GM19395 (cell line): ENCODE data around the gene MYL6.

ENCODE experiments used
- ATAC-seq: cut with Tn5 transposase; IDR thresholded peaks from one replicate; pipeline ENCODE4 v1.9.1; 2021; ENCODE audit warnings: mild to moderate bottlenecking, moderate library complexity; ENCODE audit not compliant: unreplicated experiment

Gene MYL6

DNA sequence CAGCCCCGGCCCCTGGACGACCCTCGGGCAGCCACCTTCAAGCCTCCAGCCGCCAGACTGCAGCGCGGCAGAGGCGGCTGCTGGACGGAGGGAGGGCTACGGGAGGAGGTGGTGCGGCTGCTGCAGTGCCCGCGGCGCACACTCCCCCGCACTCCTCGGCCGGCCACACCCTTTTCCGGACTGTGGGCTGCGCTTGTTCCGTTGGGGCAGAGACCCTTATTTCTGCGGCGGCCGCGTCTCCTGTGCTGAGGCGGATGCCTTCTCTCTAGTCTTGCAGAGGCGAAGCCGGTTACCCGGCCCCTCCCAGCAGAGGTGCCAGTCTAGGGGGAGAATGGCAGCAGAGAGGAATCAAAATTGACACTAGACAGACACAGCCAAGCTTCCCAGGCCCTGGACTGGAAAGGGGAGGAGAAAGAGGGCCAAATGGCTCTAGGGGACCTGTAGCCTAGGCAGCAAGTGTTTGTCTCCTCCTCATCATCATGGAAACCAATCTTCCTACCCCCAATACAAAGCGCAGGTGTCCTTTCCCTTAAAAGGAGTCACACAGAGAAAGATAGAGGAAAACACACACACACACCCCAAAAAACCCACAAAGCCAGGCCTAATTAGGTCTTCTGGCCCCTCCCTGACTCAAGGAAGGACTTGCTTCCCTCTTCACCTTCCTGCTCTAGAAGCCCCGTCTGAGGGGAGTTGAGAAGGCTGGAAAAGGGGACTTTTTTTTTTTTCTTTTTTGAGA is 28.8 kb upstream of the MYL6 start:
- ATAC-seq, result peak; percentile 29

DNA sequence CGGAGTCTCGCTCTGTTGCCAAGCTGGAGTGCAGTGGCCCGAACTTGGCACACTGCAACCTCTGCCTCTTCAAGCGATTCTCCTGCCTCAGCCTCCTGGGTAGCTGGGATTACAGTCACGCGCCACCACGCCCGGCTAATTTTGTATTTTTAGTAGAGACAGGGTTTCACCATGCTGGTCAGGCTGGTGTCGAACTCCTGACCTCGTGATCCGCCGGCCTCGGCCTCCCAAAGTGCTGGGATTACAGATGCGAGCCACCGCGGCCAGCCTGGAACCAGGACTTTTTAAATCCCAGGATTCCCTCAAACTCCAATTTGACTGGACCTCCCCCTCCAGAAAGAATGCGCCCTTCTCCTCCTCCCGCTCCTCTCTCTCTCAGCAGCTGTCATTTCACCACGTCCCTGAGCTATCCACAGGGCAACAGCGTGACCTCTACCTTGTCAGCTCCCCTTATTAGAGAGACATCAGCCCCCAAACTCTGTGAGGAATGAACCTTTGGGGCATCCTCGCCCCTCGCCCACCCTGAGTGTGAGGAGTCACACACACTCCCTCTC is 28.1 kb upstream of the MYL6 start:
- no peak for ATAC-seq

DNA sequence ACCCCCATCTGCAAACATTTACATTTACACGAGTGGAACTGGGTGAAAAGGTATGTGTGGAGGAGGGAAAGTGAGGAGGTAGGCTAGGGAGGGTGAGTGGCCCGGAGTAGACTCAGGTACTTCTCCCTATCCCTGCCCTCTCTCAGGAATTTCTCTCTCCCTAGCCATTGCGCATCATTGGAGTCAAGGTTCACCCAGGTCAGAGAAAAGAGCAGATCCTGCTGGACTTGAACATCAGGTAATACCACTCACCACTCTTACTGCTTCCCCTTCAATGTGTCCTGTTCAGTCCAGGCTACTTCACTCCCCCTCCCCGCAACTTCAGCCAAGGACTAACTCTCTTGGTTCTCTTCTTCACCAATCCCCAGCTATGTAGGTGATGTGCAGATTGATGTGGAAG is 27.3 kb upstream of the MYL6 start:
- no peak for ATAC-seq

DNA sequence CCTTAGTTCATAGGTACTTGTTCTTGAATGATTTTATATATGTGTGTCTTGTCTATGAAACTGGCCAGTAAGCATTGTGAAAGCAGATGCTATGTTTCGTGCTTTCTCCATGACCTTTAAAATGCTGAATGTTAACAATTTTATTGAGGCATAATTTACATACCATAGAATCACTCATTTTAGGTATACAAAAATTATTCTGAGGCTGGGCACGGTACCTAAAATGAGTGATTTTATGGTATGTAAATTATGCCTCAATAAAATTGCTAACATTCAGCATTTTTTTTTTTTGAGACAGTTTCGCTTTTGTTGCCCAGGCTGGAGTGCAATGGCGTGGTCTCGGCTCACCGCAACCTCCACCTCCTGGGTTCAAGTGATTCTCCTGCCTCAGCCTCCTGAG is 23.3 kb upstream of the MYL6 start:
- no peak for ATAC-seq

DNA sequence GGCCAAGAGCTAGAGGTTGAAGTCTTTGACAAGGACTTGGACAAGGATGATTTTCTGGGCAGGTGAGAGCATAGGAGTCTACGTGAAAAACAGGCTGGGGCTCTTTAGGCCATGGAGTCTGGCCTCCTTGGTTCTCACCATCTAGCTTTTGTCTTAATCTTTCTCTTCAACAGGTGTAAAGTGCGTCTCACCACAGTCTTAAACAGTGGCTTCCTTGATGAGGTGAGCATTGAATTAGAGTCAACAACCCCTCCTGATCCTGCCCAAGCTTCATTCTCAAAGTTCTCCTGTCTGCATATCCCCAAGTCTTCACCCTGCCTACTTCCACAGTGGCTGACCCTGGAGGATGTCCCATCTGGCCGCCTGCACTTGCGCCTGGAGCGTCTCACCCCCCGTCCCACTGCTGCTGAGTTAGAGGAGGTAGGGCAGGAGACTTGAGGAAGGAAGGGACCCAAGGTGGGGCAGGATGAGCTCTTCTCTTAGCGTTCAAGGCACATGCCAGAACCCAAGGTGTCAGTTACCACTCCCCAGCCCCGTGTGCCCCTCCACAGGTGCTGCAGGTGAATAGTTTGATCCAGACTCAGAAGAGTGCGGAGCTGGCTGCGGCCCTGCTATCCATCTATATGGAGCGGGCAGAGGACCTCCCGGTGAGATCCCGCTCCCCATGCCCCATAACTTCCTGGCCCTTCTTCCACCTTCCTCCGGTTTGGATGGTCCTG is 20.1 kb upstream of the MYL6 start:
- ATAC-seq, result no peak

DNA sequence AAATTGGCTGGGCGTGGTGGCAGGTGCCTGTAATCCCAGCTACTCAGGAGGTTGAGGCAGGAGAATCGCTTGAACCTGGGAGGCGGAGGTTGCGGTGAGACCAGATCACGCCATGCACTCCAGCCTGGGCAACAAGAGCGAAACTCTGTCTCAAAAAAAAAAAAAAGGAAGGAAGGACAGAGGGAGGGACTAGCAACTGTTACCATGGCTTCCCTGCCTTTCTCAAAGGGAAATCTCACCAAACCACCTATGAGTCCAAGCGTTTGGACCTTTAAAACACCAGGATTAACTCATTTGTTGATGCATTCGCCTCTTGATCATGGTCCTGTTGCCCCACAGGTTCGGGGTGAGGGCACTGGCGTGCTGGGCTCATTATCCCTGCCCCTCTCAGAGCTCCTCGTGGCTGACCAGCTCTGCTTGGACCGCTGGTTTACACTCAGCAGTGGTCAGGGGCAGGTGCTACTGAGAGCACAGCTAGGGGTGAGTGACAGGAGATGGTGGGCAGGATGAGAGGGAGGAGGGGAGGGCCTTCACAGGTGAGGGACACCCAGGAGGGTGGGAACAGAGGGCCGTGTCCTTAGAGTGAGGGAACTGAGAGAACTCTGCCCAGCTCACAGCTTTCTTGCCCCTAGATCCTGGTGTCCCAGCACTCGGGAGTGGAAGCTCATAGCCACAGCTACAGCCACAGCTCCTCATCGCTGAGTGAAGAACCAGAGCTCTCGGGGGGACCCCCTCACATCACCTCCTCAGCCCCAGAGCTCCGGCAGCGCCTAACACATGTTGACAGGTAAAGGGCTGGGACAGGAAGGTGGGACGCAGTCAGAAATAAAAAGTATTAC is 16.0 kb upstream of the MYL6 start:
- no peak for ATAC-seq

DNA sequence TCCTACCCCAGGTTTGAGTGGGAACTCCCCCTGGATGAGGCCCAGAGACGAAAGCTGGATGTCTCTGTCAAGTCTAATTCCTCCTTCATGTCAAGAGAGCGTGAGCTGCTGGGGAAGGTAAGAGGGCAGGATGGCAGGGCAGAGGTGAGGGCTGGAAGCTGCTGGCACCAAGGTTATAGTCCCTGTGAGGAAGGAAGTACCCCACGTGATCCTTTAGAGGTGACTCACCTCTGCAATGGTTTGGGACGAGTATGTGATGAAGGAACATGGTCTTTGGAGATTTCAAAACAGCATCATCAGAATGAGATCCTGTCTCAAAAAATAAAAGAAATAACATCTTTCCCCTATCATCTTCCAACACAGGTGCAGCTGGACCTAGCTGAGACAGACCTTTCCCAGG is 14.9 kb upstream of the MYL6 start:
- ATAC-seq, result no peak

DNA sequence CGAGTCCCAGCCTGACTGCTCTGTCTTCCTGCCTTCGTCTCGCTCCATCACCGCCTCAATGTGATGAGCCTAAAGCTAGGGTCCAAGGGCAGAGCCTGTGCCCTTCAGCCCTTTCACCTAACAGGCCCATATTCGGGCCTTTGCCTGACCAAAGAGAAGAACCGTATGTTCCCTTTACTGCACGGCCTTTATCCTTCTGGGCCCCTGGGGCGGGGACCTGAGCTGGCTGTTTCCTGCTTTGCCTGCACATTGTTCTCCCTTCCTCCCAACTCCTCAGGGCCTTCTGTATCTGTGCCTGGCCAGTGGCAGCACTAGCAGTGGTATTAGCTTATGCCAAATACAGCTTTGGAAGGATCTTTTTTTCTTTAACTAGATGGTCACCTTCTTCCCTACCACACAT is 14.3 kb upstream of the MYL6 start:
- no peak for ATAC-seq

DNA sequence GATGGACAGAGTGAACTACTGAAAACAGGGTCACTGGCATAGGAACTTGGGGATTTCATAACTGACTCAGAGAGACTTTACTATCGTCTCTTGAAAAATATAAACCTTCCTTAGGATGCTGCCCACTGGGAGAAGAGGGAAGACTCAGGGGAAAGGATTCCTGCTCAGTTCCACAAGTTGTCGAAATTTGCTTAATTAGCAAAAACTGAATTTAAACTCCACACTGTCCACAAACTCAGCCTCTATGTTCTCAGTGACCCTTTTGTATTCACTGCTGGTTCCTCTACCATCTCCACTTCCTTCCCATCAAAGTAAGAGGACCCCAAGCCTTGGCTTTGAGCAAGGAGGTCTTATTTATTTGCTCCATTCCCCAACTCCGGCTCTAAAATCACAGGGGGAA is 12.9 kb upstream of the MYL6 start:
- no peak for ATAC-seq

DNA sequence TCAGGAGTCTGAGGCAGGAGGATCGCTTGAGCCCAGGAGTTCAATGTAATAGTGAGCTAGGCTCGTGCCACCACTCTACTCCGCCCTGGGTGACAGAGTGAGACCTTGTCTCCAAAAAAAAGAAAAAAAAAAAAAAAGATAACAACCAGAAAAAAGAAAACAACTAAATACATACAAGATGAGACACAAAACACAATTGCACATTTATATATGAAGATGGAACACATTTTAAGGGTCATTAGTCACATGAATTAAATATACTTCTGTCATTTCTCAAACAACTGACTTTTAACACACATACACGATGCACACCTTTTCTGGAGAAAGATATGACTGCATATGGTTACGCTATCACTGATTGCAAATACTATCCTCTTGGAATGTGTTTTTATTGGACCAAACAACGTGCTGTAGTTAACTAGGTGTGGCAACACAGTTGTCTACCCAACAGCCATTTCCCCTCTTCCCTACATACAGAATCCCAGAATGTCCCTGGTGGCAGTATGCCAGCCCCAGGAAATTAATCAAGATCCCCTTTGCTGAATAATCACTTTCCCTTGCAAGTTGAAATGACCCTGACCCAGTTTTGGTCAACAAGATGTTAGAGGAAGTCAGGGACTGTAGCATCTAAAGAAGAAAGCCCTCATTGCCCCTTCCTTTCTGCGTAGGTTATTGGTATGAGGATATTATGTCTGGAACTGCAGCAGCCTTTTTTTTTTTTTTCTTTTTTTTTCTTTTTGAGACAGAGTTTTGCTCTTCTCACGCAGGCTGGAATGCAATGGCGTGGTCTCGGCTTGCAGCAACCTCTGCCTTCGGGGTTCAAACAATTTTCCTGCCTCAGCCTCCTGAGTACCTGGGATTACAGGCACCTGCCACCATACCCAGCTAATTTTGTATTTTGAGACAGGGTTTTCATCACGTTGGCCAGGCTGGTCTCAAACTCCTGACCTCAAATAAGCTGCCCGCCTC is 11.4 kb upstream of the MYL6 start:
- ATAC-seq, result no peak

DNA sequence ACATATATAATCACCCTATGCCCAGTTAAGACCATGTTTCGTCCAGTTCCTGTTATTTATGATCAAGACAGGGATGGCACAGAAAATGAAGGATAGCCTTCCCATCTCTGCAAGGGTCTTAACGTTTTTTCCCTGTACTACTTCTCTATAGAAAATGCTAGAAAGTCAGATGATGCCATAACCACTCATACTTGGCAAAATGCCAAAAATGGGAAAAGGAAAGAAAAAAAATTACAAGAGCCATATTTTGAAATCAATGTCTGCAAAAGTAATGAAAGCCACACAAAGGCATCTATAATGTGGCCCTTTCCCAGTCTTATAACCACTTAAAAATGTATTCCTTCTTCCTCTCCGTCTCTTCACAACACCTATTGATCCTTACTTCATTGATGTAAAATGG is 7.6 kb upstream of the MYL6 start:
- ATAC-seq, result no peak

DNA sequence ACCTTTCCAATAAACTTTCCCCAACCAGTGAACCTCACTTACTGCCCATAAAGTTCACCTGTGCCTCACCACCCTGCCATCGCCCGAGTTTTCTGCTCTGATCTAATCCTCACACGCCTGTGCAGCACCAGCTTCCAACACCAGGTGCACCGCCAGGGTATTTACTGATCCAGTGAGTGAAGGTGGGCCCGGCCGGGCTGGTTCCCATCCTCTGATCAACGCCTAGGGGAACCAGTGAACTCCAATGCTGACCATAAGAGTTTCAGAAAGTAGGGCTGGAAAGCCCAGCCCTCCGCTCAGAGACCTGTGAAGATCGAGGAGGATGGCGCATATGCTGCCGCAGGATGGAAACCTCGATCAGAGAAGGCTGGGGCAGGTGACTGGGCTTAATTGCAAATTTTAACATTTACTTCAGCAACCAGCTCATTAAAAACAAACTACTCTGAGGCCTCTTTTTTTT is 6.5 kb upstream of the MYL6 start:
- ATAC-seq, result peak; percentile 64

DNA sequence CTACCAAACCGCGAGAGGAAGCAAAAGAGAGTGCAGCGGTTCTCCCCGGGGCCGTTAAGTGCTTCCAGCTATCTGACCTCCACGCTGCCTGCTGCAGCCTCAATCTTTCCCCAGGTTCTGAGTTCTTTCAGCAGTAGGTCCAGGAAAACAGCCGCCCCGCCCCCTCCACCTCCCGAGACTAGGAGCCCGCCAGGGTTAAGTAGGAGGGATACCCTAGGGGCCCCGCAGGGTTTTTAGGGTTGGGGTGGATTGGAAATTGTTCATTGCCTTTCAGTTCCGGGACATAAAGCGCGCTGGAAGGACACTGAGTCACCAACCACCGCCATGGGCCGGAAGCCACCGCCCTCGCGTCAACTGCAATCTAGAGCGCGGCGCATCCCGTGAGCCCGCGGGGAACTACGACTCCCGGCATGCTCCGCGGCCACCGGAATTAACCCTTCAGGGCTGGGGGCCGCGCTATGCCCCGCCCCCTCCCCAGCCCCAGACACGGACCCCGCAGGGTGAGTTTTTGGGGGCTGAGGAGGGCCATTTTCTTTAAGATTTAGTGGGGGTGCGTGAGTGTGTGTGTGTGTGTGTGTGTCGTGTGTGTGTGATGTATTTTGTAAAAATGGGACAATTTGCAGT is 5.9 kb upstream of the MYL6 start, which contains the start of gene MYL6B:
Gene MYL6B (plus strand): TSS at position 456 of the 624 bp plus-strand sequence. CDS start 1,332 bp downstream, outside the sequence.
- peak; percentile 73 for ATAC-seq

DNA sequence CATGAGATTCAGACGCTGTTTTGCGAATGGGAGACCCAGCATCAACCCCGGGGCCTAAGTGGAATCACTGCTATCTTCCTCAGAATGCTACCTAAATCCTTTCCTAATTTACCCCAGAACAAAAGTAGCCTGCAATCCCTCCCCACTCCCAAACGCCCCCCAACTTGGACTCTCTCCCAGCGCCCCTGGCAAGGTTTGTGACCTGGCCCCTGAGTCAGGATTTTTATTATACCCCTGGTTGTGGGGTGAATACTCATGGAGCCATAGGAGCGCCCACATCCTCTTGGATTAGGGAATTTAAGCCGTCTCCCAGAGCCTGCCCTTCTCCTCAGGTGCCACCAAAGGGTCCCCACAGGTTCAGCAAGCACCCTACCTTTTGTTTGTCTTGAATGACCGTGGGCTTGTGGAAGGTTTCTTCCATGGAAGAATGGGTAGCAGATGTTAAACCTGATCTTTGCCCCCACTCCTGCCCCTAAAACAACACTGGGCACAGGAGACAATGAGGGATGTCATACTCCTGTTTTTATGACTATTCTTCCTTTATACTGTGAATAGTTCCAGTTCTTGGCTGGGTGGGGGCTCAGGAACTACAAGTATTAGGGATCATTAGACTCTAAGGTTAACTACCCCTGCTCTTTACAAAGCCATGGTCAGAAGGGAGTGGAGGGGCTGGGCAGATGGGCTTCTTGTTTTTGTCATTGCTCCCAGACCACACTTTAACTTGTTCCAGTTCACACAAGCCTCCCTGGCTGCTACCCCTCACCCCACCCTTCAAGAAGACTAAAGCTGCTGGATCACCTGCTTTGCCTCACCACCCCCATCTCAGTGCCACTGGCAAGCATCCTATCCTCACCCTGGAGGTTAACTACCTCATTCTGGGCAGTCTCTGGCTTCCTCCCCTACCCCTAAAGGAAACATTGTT is 5.1 kb upstream of the MYL6 start:
- ATAC-seq, result no peak

DNA sequence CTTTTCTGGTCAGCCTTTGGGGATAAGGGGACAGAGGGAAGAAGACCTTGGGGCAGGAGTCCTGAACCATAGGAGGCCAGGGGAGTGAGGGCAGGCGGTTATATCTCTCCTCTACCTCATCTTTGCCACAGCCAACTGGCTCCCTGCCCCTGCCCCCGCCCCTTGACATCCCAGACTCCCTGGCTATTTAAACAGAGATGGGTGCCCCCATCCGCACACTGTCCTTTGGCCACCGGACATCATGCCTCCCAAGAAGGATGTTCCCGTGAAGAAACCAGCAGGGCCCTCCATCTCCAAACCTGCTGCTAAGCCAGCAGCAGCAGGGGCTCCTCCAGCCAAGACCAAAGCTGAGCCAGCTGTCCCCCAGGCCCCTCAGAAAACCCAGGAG is 4.5 kb upstream of the MYL6 start:
- ATAC-seq, result no peak

DNA sequence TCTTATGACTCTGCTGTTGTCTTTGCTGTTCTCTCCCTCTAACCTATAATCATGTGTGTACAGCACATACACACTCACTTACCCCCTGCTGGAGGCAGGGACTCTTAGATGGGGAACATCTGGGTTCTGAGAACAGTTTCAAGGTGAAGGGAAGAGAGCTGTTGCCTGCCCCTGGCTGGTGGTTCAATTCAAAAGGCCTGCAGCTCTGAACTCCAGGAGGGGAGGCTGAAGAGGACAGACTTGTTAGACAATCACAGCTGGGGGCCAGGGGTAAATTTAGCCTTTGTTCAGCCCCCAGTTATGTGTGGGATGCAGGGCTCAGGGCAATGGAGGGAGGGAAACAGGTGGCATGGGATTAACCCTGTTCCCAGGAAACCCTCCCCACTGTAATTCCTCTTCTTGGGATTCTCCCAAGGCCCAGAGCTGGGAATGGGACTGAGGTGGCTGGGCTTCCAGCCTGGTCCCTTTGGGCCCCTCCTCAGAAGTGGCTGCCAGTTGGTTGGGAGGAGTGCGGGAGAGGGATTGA is 3.9 kb upstream of the MYL6 start:
- ATAC-seq, result no peak

DNA sequence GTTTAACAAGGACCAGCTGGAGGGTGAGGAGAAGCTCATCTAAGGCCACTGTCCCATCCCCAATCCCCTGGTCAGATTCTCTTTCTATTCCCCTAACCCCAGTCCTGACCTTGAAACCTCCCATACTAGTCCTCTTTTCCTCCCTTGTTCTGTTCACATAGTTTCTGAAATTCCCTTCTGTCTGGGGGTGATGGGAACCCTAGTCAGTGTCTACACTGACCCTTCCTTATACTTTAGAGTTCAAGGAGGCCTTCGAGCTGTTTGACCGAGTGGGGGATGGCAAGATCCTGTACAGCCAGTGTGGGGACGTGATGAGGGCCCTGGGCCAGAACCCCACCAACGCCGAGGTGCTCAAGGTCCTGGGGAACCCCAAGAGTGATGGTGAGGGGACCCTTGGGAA is 3.3 kb upstream of the MYL6 start:
- no peak for ATAC-seq

DNA sequence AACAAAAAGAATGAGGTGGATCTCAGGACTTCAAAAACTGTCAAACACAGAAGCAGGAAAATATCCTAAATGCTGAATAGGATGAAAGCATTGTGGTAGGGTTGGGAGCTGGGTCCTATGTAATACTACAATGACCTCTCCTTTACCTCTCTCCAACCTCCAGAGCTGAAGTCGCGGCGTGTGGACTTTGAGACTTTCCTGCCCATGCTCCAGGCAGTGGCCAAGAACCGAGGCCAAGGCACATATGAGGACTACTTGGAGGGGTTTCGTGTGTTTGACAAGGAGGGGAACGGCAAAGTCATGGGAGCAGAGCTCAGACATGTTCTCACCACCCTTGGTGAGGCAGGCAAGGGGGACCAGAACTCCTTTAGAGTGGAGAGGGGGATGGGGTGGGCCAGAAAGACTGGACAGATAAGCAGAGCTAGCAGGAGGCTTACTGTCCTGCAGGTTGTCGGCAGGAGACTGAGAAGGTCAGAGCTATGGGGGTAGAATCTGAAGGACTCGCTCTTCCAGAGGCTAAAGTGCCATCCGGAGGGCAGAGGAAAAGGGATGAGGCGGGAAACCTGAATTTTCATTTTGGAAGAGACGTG is 2.8 kb upstream of the MYL6 start:
- no peak for ATAC-seq
